Esophagus squamous epithelium (tissue), 4 donors: Measurements from ENCODE around the gene GALNT15.

ENCODE experiments used
- POLR2A ChIP-seq, 4 donors: fragments of 450-650 bp; IDR thresholded peaks; one replicate each; pipeline ENCODE4 v1.6.1; 2017; ENCODE audit warnings: antibody characterized with exemption in 4 of 4, mild to moderate bottlenecking in 4 of 4, moderate library complexity in 3 of 4
- TF ChIP-seq, protein P1 (sequence below), 6 experiments: fragments of 450-650 bp in 4 of 6; fragments of 200-600 bp in 2 of 6; sonication (generic) in 2 of 6; IDR thresholded peaks; one replicate each; pipeline ENCODE4 v1.5.1; 2016 to 2019; ENCODE audit warnings: antibody characterized with exemption in 6 of 6, mild to moderate bottlenecking in 4 of 6, moderate library complexity in 4 of 6

DNA sequence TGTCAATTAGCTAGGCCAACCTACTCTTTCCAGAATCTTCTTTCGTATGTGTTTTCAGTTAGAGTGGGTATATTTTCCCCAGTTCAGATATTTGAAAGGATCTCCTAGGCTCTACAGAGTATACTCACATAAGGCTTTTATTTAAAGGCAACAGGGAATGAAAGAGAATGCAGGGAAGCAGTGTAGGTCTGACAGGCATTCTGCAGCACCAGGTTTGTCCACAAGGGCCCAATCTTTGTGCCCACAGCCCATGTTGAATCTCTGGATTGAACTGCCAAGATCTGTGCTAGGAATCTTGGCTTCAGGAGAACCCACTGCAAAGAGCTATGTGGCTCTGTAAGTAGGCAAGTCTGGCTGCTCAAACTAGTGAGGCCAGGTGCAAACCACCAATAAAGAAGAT is 24.2 kb upstream of the GALNT15 start:
- TF ChIP-seq, protein P1, sequence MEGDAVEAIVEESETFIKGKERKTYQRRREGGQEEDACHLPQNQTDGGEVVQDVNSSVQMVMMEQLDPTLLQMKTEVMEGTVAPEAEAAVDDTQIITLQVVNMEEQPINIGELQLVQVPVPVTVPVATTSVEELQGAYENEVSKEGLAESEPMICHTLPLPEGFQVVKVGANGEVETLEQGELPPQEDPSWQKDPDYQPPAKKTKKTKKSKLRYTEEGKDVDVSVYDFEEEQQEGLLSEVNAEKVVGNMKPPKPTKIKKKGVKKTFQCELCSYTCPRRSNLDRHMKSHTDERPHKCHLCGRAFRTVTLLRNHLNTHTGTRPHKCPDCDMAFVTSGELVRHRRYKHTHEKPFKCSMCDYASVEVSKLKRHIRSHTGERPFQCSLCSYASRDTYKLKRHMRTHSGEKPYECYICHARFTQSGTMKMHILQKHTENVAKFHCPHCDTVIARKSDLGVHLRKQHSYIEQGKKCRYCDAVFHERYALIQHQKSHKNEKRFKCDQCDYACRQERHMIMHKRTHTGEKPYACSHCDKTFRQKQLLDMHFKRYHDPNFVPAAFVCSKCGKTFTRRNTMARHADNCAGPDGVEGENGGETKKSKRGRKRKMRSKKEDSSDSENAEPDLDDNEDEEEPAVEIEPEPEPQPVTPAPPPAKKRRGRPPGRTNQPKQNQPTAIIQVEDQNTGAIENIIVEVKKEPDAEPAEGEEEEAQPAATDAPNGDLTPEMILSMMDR (IDR thresholded peaks at IDR 0.05) = no peak
- TF ChIP-seq POLR2A (IDR thresholded peaks at IDR 0.05) = no peak
